ENCODE data around the gene PTK6.
A peak's percentile ranks its signal among the peaks of the same experiment; 100 is the strongest.
"Not testable (repeated sequence)": the region's sequence is repeated elsewhere in the genome, so short reads cannot be mapped to it uniquely, and the experiment has no call there.

PTK6 gene

GRCh38 chr20:63572788-63573646 lies 35.8 kb upstream of the PTK6 start:
- peak; percentile 7 for TF ChIP-seq CTCF (IDR thresholded peaks at IDR 0.05; ENCODE audit: low read length, missing control alignments)
- no peak for DNase-seq (ENCODE audit: low read depth)
- peak overlapping the region; percentile 81 for H3K4me3 ChIP-seq (replicated peaks; ENCODE audit: low read depth, low read length)

GRCh38 chr20:63572071-63572787 lies 35.1 kb upstream of the PTK6 start:
- H3K4me3 ChIP-seq (replicated peaks; ENCODE audit: low read depth, low read length) = no peak overlapping the region
- no peak for TF ChIP-seq CTCF (IDR thresholded peaks at IDR 0.05; ENCODE audit: low read length, missing control alignments)
- no peak for DNase-seq (ENCODE audit: low read depth)

GRCh38 chr20:63571087-63571478 lies 33.9 kb upstream of the PTK6 start:
- not testable (repeated sequence) for H3K4me3 ChIP-seq (replicated peaks; ENCODE audit: low read depth, low read length); DNase-seq (ENCODE audit: low read depth)

- DNase-seq (ENCODE audit: low read depth) = no peak
- no peak for TF ChIP-seq CTCF (IDR thresholded peaks at IDR 0.05; ENCODE audit: low read length, missing control alignments)
- H3K4me3 ChIP-seq (replicated peaks; ENCODE audit: low read depth, low read length) = no peak overlapping the region
Observed at GRCh38 chr20:63570281-63571086, 33.3 kb upstream of the PTK6 start.

GRCh38 chr20:63568986-63569949 lies 32.1 kb upstream of the PTK6 start:
- no peak overlapping the region for H3K4me3 ChIP-seq (replicated peaks; ENCODE audit: low read depth, low read length)
- no peak for DNase-seq (ENCODE audit: low read depth)
- no peak for TF ChIP-seq CTCF (IDR thresholded peaks at IDR 0.05; ENCODE audit: low read length, missing control alignments)

GRCh38 chr20:63568170-63568981 lies 31.2 kb upstream of the PTK6 start:
- TF ChIP-seq CTCF (IDR thresholded peaks at IDR 0.05; ENCODE audit: low read length, missing control alignments) = no peak
- DNase-seq (ENCODE audit: low read depth) = no peak
- no peak overlapping the region for H3K4me3 ChIP-seq (replicated peaks; ENCODE audit: low read depth, low read length)
